ENCODE results near the gene PHTF2.

The PHTF2 gene

DNA sequence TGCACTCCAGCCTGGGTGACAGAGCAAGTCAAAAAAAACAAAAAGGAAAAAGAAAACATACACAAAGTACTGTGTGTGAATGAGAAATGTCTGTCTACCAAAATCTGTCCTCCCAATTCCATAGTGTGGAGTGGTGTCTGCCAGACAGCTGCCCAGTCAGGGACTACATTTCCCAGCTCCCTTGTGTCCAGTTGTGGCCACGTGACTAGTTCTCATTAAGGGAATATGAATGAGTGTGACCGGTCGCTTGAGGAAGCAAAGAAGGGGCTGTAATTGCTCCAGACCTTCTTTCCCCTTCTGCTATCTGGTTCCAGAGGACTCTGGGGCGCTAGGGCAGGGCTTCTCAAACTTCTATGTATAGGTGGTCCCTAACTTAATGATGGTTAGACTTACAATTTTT is 204.1 kb downstream of the PHTF2 start:
- DNase-seq = no peak

DNA sequence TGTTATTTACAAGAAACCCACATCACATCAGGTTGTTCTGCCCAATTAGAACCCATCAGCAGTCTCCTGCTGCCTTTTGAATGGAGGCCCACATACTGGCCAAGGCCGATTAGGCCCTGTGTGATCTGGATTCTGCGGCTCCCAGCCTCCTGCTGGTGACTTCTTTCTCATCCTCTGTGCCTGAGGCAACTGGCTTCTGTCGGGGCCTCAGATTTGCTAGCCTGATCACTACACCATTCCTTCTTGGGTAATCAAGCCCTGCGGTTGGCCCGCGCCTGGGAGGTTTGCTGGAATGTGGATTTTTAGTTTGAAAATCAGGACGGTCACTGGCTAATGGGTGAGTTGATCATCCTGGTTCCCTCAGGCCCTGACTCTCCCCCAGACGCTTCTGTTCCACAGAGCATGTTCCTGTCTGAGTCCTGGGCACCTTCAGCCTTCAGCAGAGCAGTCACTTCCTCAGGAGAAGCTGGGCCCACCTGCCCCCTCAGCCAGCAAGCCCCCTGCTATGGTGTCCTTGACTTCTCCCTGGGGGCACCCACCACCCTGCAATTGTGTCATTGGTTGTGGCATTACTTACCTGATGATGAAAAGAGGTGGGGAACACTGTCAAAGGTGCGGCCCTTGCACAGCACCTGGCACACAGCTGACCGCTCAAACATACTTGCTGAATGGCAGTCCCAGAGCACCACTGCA is 207.6 kb downstream of the PHTF2 start:
- DNase-seq = no peak
